GM19463 (cell line): Measurements from ENCODE around the gene PADI2.

ENCODE experiments used
- ATAC-seq: cut with Tn5 transposase; IDR thresholded peaks from one replicate; pipeline ENCODE4 v1.9.1; 2021; ENCODE audit warnings: mild to moderate bottlenecking, moderate library complexity; ENCODE audit not compliant: unreplicated experiment

The PADI2 gene

GRCh38 chr1:17024721-17025120, 94.5 kb downstream of the PADI2 start:
- ATAC-seq: no peak

DNA sequence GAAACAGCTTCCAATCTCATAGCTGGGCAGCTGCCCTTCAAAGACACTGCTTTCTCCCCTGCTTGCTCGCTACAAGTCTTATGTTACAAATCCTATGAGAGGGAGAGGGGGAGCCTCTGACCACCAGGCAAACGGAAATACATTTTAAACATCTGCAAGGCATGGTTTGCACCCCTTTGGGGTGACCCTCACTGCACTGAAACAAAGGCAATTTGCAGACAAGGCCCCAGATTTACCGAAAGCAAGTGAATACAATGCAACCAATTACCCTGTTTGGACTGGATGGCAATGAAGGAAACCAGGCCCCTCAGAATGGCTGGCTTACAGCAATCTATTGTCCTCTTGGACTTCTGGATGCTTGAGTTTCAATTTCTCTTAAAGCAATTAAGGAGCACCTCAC, 95.7 kb downstream of the PADI2 start:
- ATAC-seq: no peak

DNA sequence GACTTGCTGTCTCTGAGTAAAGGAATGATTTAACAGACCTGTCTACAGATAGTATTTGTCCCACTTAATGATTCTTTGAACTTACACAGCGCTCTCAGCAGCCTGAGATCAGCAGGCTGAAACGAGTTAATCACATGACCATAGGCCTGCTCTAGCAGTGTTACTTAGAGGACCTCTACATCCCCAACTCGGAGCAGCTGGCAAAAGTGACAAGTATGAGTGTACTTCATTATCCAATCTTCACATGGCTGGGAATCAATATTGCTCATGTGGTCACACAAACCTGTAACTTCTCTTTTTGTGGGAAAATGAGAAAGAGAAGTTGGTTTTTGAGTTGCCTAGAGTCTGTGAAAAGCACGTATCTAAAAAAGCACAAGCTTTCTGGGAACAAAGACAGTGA, 96.1 kb downstream of the PADI2 start:
- ATAC-seq: no peak

DNA sequence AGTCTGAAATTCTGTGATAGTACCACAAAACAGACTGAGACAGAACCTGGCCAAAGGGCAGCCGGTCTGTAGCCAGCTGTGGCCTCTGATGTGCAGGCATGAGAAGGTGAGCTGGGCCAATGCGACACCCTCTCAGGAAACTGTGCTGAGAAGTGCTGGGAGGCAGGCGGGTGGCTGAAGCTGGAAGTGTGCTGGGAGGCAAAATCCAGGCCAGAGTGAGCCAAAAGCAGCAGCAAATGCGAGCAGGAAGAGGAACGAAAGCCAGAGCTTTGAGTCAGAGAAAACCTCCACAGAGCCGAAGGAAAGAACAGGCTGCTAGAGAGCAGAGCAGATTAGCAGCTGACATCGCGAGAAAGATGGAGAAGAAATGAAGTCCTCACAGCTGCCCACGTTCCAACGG, 97.4 kb downstream of the PADI2 start:
- ATAC-seq: no peak

- no peak for ATAC-seq
Observed at GRCh38 chr1:17020502-17020901, 98.7 kb downstream of the PADI2 start.

GRCh38 chr1:17018849-17019248, 100.4 kb downstream of the PADI2 start:
- no peak for ATAC-seq

GRCh38 chr1:17017435-17017834, 101.8 kb downstream of the PADI2 start:
- no peak for ATAC-seq
